Muscle of arm (tissue), 12 donors: ENCODE measurements around the gene LRMDA. TPM values are rescaled to one million over a fixed set of nuclear protein-coding genes. Genes with fewer than 3 reads are reported as not detected.

Experiments used
- DNase-seq: peaks from one replicate; pipeline ENCODE4 v3.0.0-alpha.2; 2013
- polyA plus RNA-seq, 12 donors: library from polyadenylated mRNA; unstranded; fragments of 120-200 nt; gene quantifications; one replicate each; pipeline ENCODE4 v1.2.1, GENCODE V29; 2013; ENCODE audit not compliant: insufficient read length in 12 of 12

LRMDA gene
- polyA plus RNA-seq, 12 donors: 3.5 to 6.7 (median 5.2) TPM; not detected in 2

- peak; percentile 35 for DNase-seq
Measured at GRCh38 chr10:75400771-75401568, 30.5 kb upstream of the LRMDA start.

DNA sequence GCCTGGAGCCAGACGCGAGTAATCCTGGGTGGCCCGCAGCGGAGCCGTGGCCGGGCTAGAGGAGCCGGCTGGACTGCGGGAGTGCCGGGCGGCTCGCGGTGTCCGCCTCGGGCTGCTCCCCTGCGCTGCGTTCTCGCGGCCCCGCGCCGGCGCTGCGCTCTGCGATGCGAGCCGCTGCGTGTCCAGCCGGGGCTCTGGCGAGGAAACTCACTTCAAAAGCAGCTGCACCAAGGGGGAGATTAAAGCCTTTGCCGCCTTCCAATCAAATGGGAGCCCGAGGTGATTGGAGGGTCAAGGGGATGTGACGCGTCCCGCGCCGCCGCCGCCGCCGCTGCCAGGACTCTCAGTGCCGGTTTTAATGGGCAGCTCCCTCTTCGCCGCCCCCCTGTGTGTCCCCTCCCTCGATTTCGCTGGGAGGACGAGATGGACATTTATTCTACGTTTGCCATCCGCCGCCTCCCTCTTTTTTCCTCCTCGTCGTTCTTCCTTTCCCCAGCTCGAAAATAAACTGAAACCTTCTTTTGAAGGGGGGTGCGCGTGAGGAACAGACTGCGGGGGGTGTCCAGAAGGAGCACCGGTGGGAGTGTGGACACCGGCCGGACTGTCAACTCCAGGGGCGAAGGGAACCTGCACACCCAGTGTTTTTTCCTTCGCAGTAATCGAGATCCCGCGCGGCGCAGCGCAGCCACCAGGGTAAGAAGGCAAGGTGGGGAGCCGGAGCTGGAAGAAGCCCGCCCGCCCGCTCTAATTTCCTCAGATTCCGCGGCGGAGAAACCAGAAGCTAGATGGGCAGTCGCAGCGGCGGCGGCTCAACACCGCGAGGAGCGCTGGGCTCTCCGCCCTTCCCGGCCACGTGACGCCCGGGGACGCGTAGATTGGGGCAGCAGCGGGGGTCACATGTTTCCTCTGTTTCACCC lies 29.6 kb upstream of the LRMDA start, which contains the start of gene ZNF503:
Gene ZNF503, minus strand, starts transcription at position 196 of the 917 bp plus-strand sequence. CDS start 345 bp downstream, outside the sequence.
- peak; percentile 96 for DNase-seq

DNA sequence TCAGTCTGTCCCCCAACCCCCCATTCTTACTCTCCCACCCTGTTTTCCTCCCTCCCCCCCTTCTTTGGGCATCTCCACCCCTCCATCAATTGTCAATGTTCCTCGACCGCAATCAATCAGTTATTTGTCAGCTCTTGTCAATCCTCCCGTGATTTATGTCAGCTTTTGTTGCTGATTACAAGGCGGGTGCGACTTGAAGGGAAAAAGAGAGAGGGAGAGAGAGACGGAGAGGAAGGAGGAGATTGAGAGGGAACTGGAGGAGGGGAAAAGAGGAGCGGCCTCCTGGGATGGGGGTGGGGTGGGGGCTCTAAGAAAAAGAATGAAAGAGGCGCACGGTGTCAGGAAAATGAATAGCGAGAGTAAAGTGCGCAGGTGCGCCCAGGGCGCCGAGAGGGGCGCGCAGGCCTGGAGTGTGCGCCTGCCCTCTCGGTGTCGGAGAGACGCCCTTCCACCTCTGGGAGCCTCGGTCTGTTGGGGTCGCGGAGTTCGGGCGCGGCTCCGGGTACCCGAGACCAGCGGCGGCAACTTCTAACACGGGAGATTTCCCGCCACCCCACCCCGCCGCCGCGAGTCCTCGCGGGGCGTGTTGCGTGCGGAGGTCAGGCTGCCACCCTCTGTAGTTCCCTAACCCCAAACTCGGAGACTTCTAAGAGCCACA lies 28.8 kb upstream of the LRMDA start:
- no peak for DNase-seq

DNA sequence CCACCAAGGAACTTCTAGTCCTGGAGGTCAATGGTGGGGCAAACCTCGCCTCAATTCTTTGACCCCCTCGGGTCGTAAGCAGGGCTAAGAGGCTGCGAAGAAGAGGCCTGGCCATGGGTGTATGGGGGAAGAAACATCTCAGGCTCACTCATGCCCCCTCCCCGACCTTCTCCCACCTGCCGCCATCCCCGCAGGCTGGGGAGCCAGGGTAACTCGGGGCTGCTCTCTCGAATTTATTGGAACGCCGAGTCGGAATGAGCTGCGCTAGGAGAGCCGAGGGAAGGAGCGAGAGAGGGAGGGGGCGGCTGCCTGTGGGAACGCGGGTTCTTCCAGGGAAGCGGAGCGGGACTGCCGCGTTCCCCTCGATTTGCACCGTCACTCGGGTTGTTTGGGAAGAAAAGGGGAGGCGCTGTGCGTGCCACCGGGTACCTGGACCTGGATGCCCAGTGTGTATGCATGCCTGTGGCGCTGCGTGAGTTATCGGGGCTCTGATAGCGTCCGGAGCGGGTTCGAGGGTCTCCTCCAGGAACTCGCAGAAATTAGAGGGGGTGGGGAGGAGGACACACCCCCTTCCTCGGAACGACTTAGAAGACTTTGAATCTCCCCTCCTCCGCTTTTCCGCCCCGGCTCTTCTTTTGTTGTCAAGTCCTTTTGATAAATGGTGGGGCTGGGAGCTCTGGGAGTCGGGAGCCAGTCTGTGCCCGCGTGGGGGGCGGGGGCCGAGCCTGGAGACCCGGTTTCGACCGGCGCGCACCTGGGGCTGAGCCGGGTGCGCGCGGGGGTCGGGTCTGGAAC lies 28.1 kb upstream of the LRMDA start:
- peak; percentile 48 for DNase-seq

DNA sequence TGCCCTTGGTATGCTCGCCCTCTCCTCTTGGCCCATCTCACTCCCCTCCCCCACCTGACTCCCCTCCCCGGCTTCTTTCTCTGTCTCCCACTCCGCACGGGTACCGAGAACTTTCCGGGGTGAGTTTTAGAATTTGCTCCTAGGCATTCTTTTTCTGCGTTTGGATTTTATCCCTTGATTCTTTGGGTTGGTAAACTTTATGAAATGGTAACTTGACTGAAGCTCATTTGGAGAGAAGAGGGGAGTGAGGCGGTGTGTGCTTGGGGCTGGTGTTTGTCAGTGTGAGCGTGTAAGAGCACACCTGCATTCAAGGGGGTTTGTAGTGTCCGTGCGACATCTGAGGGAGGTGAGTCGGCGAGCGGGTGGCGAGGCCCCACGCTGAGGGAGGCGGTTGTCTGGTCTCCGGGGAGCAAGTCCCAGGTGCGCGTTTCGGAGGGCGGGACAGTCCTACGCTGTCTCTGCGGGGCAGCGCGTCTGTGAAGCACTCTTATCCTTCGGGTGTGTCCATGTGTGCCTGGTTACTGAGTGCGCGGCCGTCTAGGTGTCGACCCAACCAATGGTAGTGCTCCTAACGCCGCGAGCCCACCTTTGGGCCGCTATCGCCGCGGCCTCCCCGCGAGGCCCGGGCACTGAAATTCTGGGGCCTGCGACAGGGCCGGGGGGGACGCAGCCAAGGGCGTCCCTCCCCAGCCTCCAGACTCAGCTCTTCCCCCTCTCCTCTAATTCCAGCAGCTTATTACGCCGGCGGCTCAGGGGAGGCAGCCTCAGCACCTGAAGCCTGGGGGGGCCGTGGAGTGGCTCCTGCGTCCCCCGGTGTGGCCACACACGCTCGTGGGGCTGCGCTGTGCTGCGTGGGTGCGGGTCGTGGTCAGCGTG lies 27.2 kb upstream of the LRMDA start:
- no peak for DNase-seq

- no peak for DNase-seq
Measured at GRCh38 chr10:75404815-75405597, 26.4 kb upstream of the LRMDA start.

GRCh38 chr10:75405598-75406461 lies 25.6 kb upstream of the LRMDA start:
- DNase-seq: no peak

- no peak for DNase-seq
Measured at GRCh38 chr10:75406462-75407223, 24.8 kb upstream of the LRMDA start.

DNA sequence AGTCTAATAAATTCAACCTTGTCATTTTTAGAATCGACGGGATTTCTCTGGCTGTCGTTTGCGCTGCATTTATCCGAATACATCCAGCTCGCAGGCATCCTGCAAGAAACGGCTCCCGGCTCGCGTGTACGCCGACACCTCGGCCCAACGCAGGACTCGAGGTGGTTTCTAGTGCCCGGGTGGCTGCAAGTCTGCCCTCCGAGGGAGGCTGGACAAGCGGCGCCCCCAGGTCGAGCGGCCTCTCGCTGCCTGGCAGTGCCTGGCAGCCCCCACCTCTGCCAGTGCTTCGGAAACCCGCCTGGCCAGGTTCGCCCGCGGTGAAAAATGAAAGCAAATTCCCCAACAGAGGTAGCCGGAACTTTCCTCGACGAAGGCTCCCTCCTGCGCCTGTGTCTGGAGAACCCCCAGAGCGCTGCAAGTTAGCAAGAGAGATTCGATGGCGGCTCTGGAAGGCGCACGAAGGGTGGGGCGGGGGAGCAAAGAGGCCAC lies 24.2 kb upstream of the LRMDA start:
- no peak for DNase-seq

- peak; percentile 56 for DNase-seq
Measured at GRCh38 chr10:75407713-75408508, 23.5 kb upstream of the LRMDA start.

GRCh38 chr10:75408509-75408875 lies 22.9 kb upstream of the LRMDA start:
- no peak for DNase-seq

DNA sequence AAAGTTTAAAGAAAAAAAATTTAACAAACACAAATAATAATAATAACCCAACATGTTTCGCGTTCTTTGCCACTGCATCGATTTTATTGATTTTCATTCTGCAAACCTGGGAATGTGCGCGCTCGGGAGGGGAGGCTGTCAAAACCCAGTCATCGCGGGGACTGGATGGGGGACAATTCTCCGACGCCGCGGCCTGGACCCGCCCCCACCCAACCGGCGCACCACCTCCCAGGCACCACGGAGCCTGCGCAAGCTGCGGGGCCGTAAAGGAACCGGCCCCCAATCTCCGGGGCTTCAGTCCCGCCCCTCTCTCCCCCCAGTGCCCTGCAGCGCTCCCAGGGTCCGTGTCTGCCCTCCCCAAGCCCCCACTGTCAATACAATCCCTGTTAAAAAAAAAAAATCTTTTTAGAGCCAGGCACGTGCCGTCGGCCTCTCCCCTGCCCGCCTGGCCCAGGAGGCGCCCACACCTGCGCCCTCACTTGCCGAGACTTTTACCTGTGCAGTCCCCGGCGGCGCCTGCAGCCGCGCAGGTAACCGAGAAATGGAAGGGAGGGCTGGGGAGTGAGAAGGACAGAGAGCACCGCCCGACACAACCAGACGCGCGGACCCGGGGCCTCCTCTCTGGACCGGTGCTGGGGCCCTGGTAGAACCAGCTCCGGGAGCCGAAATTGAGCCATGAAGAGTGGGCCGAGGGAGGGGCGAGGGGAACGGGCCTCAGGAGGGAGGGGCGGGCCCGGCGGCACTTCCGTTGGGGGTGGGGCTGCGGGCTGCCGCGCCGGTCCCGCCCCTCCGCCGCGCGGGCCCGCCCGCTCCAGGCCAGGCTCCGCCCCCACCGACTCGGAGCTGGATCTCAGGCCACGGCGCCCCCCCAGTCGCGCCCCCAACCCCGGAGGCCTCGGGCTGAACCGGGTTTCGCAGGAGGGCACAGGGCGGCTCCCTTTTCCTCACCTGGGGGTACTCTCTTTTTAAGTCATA lies 22.2 kb upstream of the LRMDA start:
- DNase-seq: peak; percentile 58

DNA sequence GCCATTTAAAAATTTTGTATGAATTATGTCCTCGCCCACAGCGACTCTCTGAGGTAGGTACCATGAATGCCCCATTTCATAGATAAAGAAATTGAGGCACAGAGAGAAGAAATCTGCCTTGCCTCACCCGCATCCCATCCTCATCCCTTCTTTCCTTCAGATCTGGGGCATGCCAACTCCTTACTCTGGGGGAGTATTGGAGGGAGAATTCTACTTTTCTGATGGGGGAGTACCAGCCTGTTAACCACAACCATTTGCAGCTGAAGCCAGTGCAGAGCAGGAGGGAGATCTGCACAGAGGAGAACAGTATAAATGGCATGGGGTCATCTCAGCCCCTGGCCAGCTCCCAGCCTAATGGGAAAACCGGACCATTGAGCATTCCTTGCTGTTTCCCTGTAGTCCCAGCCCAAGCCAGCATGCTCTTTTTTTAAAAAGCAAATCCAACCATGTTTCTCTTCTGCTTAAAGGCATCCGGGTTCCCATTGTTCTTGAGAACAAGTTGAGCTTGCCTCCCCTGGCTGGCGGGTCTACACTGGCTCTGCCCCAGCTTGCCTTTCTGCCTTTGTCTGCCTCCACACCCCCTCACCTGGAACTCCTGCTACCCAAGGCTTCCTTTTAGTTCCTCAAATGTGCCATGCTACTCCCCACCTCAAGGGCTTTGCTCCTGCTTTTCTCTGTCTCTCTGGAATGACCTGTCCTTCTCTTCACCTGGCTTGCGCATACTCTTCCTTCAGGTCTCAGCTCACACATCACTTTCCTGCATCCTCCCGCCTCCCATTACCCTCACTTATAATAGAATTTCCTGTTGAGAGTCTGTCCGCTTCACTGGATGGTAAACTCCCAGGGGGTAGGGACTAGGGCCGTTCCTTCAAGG lies 21.1 kb upstream of the LRMDA start:
- DNase-seq: peak; percentile 52

GRCh38 chr10:75414527-75414926 lies 16.9 kb upstream of the LRMDA start:
- DNase-seq: no peak
